Esophagus muscularis mucosa (tissue), 4 donors: ENCODE results near the gene RUFY3.

Experiments
- CTCF ChIP-seq, 3 experiments: fragments of 200-600 bp in 2 of 3; fragments of 450-650 bp in 1 of 3; sonication (generic) in 2 of 3; IDR thresholded peaks; one replicate each; pipeline ENCODE4 v1.5.1; 2017 to 2019; ENCODE audit warnings: antibody characterized with exemption in 3 of 3, mild to moderate bottlenecking in 2 of 3, moderate library complexity in 1 of 3
- EP300 ChIP-seq: sonication (generic); formaldehyde crosslinking; IDR thresholded peaks from one replicate; pipeline ENCODE4 v1.6.1; 2017; ENCODE audit warnings: antibody characterized with exemption
- POLR2A ChIP-seq: fragments of 450-650 bp; IDR thresholded peaks from one replicate; pipeline ENCODE4 v1.6.1; 2017; ENCODE audit warnings: antibody characterized with exemption, moderate library complexity, mild to moderate bottlenecking, low read depth

GRCh38 chr4:70700712-70701111 lies 21.1 kb upstream of the RUFY3 start:
- TF ChIP-seq CTCF (IDR thresholded peaks at IDR 0.05) (no peak), EP300 (no peak), POLR2A (no peak)
